ENCODE measurements around the gene ANKRD23. TPM values are rescaled to one million over a fixed set of nuclear protein-coding genes. Genes with fewer than 3 reads are reported as not detected.
A peak's percentile ranks its signal among the peaks of the same experiment; 100 is the strongest.
"Not testable (repeated sequence)": the region's sequence is repeated elsewhere in the genome, so short reads cannot be mapped to it uniquely, and the experiment has no call there.

The ANKRD23 gene
- total RNA-seq, 2 donors from 2014 or later, result 7.4 to 12.9 TPM

GRCh38 chr2:96805946-96806345, 37.9 kb downstream of the ANKRD23 start:
- not testable (repeated sequence) for H3K36me3 Mint-ChIP-seq; H3K4me1 Mint-ChIP-seq (ENCODE audit: low read depth in 2 of 2); ATAC-seq; H3K9me3 Mint-ChIP-seq; H3K27me3 Mint-ChIP-seq; DNase-seq (ENCODE audit: low spot score)
- Mint-ChIP-seq H3K4me3 (peak overlapping the region; percentile 78), H3K27ac (peak overlapping the region; percentile 83 to 96)

- no peak for ATAC-seq
- Mint-ChIP-seq H3K9me3 (no peaks in the 10 kb centered on the region), H3K27me3 (no peaks in the 10 kb centered on the region), H3K27ac (no peak overlapping the region), H3K36me3 (no peaks in the 10 kb centered on the region), H3K4me3 (no peak overlapping the region), H3K4me1 (ENCODE audit: low read depth in 2 of 2) (peaks cover 8 to 9% of the 10 kb centered on the region in 2 donors)
- DNase-seq (ENCODE audit: low spot score), result no peak
Measured at GRCh38 chr2:96804986-96805385, 38.8 kb downstream of the ANKRD23 start.

GRCh38 chr2:96802721-96803120, 41.1 kb downstream of the ANKRD23 start:
- no peak overlapping the region for H3K27ac Mint-ChIP-seq
- ATAC-seq (no peak), DNase-seq (ENCODE audit: low spot score) (no peak)
- H3K4me3 Mint-ChIP-seq, result no peak overlapping the region
- no peaks in the 10 kb centered on the region for H3K9me3 Mint-ChIP-seq
- H3K36me3 Mint-ChIP-seq, result no peaks in the 10 kb centered on the region
- no peaks in the 10 kb centered on the region for H3K27me3 Mint-ChIP-seq
- peaks cover 8 to 9% of the 10 kb centered on the region in 2 donors for H3K4me1 Mint-ChIP-seq (ENCODE audit: low read depth in 2 of 2)

GRCh38 chr2:96801786-96802595, 41.8 kb downstream of the ANKRD23 start:
- peaks cover 8 to 9% of the 10 kb centered on the region in 2 donors for H3K4me1 Mint-ChIP-seq (ENCODE audit: low read depth in 2 of 2)
- H3K36me3 Mint-ChIP-seq, result no peaks in the 10 kb centered on the region
- peak; percentile 63 to 73 for ATAC-seq
- H3K4me3 Mint-ChIP-seq, result no peak overlapping the region
- no peak overlapping the region for H3K27ac Mint-ChIP-seq
- DNase-seq (ENCODE audit: low spot score), result no peak
- no peaks in the 10 kb centered on the region for H3K9me3 Mint-ChIP-seq
- H3K27me3 Mint-ChIP-seq, result no peaks in the 10 kb centered on the region

- peak; percentile 74 for DNase-seq (ENCODE audit: low spot score)
- Mint-ChIP-seq H3K27ac (no peak overlapping the region), H3K4me3 (no peak overlapping the region), H3K4me1 (ENCODE audit: low read depth in 2 of 2) (peaks cover under 1 to 2% of the 10 kb centered on the region in 2 donors), H3K9me3 (no peaks in the 10 kb centered on the region), H3K36me3 (no peaks in the 10 kb centered on the region), H3K27me3 (no peaks in the 10 kb centered on the region)
- peak; percentile 82 to 86 for ATAC-seq
Measured at GRCh38 chr2:96801005-96801785, 42.6 kb downstream of the ANKRD23 start.

GRCh38 chr2:96800061-96801004, 43.5 kb downstream of the ANKRD23 start:
- Mint-ChIP-seq H3K27ac (no peak overlapping the region), H3K27me3 (no peaks in the 10 kb centered on the region), H3K9me3 (no peaks in the 10 kb centered on the region), H3K4me3 (no peak overlapping the region), H3K4me1 (ENCODE audit: low read depth in 2 of 2) (no peaks in the 10 kb centered on the region), H3K36me3 (no peaks in the 10 kb centered on the region)
- DNase-seq (ENCODE audit: low spot score) (no peak), ATAC-seq (peak; percentile 1 to 30)

GRCh38 chr2:96799623-96799935, 44.2 kb downstream of the ANKRD23 start:
- no peaks in the 10 kb centered on the region for H3K9me3 Mint-ChIP-seq
- H3K36me3 Mint-ChIP-seq, result no peaks in the 10 kb centered on the region
- H3K4me1 Mint-ChIP-seq (ENCODE audit: low read depth in 2 of 2), result no peaks in the 10 kb centered on the region
- no peak overlapping the region for H3K27ac Mint-ChIP-seq
- ATAC-seq (no peak), DNase-seq (ENCODE audit: low spot score) (no peak)
- no peaks in the 10 kb centered on the region for H3K27me3 Mint-ChIP-seq
- H3K4me3 Mint-ChIP-seq, result no peak overlapping the region

- H3K4me3 Mint-ChIP-seq, result no peak overlapping the region
- no peaks in the 10 kb centered on the region for H3K4me1 Mint-ChIP-seq (ENCODE audit: low read depth in 2 of 2)
- no peaks in the 10 kb centered on the region for H3K36me3 Mint-ChIP-seq
- ATAC-seq (no peak), DNase-seq (ENCODE audit: low spot score) (no peak)
- no peak overlapping the region for H3K27ac Mint-ChIP-seq
- no peaks in the 10 kb centered on the region for H3K9me3 Mint-ChIP-seq
- H3K27me3 Mint-ChIP-seq, result no peaks in the 10 kb centered on the region
Measured at GRCh38 chr2:96798733-96799622, 44.8 kb downstream of the ANKRD23 start.

- ATAC-seq (no peak), DNase-seq (ENCODE audit: low spot score) (no peak)
- Mint-ChIP-seq H3K4me3 (no peak overlapping the region), H3K4me1 (ENCODE audit: low read depth in 2 of 2) (no peaks in the 10 kb centered on the region), H3K36me3 (no peaks in the 10 kb centered on the region), H3K9me3 (no peaks in the 10 kb centered on the region), H3K27ac (no peak overlapping the region), H3K27me3 (no peaks in the 10 kb centered on the region)
Measured at GRCh38 chr2:96797066-96797625, 46.7 kb downstream of the ANKRD23 start.

- H3K27ac Mint-ChIP-seq; ATAC-seq; DNase-seq (ENCODE audit: low spot score); H3K27me3 Mint-ChIP-seq; H3K4me3 Mint-ChIP-seq; H3K9me3 Mint-ChIP-seq; H3K36me3 Mint-ChIP-seq; H3K4me1 Mint-ChIP-seq (ENCODE audit: low read depth in 2 of 2): not testable (repeated sequence)
Measured at GRCh38 chr2:96796497-96796896, 47.3 kb downstream of the ANKRD23 start.

- Mint-ChIP-seq H3K9me3 (no peaks in the 10 kb centered on the region), H3K4me1 (ENCODE audit: low read depth in 2 of 2) (no peaks in the 10 kb centered on the region), H3K36me3 (no peaks in the 10 kb centered on the region), H3K27me3 (no peaks in the 10 kb centered on the region), H3K27ac (no peak overlapping the region), H3K4me3 (no peak overlapping the region)
- DNase-seq (ENCODE audit: low spot score), result no peak
- no peak for ATAC-seq
Measured at GRCh38 chr2:96795076-96795475, 48.7 kb downstream of the ANKRD23 start.

GRCh38 chr2:96792772-96793749, 50.8 kb downstream of the ANKRD23 start:
- Mint-ChIP-seq H3K4me1 (ENCODE audit: low read depth in 2 of 2) (peaks cover 0 to 2% of the 10 kb centered on the region in 2 donors), H3K9me3 (no peaks in the 10 kb centered on the region), H3K36me3 (no peaks in the 10 kb centered on the region), H3K27ac (no peak overlapping the region), H3K4me3 (no peak overlapping the region), H3K27me3 (no peaks in the 10 kb centered on the region)
- DNase-seq (ENCODE audit: low spot score), result no peak
- peak; percentile 43 to 48 for ATAC-seq

Measured in natural killer cell treated with Interleukin-12 subunit alpha and Interleukin-12 subunit beta and Interleukin-15 and Interleukin-18, amount 100 ng/mL, for 72 hours (primary cell).